SK-N-SH treated with all-trans-retinoic acid at 6 μM for 48 hours (cell line): Measurements from ENCODE around the gene CAVIN1.

Experiments
- ATAC-seq: fragments of 200-7000 bp; cut with Tn5 transposase; 3 replicates; pipeline ENCODE4 v1.9.1; 2020; ENCODE audit warnings: mild to moderate bottlenecking, moderate library complexity
- ISL1 ChIP-seq: fragments of 250-450 bp; sonication (Bioruptor Pico); IDR thresholded peaks from 2 replicates; pipeline ENCODE4 v2.1.2; 2022; ENCODE audit warnings: mild to moderate bottlenecking, moderate library complexity
- ZNF70 ChIP-seq: fragments of 450-650 bp; formaldehyde crosslinking; IDR thresholded peaks from 2 replicates; pipeline ENCODE4 v1.5.0; 2020; ENCODE audit warnings: mild to moderate bottlenecking, moderate library complexity

CAVIN1 gene

GRCh38 chr17:42354956-42355843 lies 67.9 kb downstream of the CAVIN1 start:
- peak; percentile 27; the same call in 1 of the 3 replicates for ATAC-seq
- TF ChIP-seq ISL1 (CRISPR knock-in tag), result peak; percentile 68
- TF ChIP-seq ZNF70, result no peak
